Left colon (tissue), 2 donors: ENCODE results near the gene DYNC1LI2. TPM values are rescaled to one million over a fixed set of nuclear protein-coding genes. Genes with fewer than 3 reads are reported as not detected.

ENCODE experiments used
- ATAC-seq: fragments of 200-7000 bp; cut with Tn5 transposase; one replicate; pipeline ENCODE4 v1.9.1; 2020; ENCODE audit warnings: mild to moderate bottlenecking, moderate library complexity
- DNase-seq, 2 donors: peaks; one replicate each; pipeline ENCODE4 v3.0.0-alpha.2; 2020
- intact Hi-C, 2 donors: fragments of 100-400 bp; cut with DNase I in 1 of 2; cut with micrococcal nuclease in 1 of 2; formaldehyde crosslinking; loops; one replicate each; pipeline versions ENCODE4 v1.11.2 to v1.14.0; 2022; cut with DNase I, micrococcal nuclease
- total RNA-seq, 2 donors: library from RNA; stranded (reverse); fragmentation: NEBNext Ultra II Directional; extraction: Animal tissue kit (Norgen Biotek cat#: 25700); gene quantifications; one replicate each; pipeline ENCODE4 v1.2.1, GENCODE V29; 2021
- donor health status: DM: no; HTN: no; CAD: no.
- donor health status: DM: yes; HTN: yes; CAD: no.

Gene DYNC1LI2
- total RNA-seq, 2 donors from 2014 or later: 165 to 171 TPM

DNA sequence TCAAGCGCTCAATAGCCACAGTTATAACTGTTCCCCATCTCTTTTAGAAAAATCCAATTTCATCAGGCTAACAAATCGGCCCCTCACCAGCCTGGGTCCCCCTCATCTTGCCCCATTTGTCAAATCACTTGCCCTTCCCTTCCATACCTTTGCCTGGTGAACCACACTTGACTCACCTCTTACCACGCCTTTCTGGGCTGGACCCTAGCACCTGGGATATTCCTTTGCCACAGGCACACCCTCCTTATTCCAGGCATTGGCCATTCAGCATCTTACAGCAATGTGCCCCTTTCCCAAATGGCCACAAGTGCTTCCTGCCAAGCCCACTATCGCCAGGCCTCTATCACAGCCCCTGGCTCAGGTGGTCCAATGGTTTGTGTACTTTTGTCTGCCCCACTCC is 69.7 kb downstream of the DYNC1LI2 start:
- intact Hi-C loops: no loop called here
- DNase-seq (no peak), ATAC-seq (peak; percentile 86)

DNA sequence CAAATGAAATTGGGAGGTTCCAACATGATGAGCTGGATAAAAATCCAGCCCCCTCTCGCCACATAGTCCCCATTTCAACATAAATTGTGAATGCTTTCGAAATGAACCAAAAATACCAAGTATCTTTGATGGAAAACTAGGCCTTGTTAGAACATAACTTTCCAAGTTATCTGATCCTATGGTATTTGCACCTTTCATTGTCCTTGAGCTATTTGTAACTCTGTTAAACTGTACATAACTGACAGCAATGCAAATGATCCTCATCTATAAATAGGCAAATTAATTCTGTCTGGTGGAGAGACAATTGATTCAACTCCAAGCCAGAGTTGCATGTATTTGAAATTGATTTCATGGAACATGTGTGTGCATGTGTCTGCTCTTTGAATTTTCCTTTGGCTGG is 73.1 kb downstream of the DYNC1LI2 start:
- ATAC-seq (no peak), DNase-seq (no peak)
- intact Hi-C loops: no loop called here

DNA sequence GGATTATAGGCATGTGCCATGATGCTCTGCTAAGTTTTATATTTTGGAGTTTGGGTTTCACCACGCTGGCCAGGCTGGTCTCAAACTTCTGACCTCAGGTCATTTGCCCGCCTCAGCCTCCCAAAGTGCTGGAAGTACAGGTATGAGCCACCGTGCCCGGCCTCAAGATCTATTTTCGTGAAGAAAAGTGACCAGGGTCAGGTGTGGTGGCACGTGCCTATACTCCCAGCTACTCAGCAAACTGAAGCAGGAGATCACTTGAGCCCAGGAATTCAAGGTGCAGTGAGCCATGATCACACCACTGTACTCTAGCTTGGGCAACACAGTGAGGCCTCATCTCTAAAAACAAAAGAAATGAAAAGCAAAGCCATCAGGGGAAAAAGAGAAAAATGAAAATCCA is 73.6 kb downstream of the DYNC1LI2 start:
- DNase-seq: no peak
- intact Hi-C loops: no loop called here

DNA sequence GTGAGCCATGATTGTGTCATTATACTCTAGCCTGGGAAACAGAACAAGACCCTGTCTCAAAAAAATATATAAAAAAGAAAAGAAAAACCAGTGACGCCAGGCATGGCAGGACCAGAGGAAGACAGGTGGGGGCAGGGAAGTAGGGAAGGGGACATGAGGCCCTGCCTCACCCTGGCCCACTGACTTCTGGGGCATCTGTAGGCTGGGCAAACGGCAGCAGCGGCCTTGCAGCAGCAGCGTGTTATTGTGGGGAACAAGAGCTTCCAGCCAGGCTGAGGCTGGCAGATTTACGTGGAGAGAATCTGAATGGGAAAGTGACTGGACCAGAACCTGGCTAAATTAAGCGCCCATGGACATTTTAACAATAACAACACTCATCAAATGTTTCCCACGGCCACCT is 74.2 kb downstream of the DYNC1LI2 start:
- ATAC-seq: no peak
- intact Hi-C loops: no loop called here

More for the DNA sequence above, 73.6 kb downstream of the DYNC1LI2 start:
- no peak for ATAC-seq

GRCh38 chr16:66676599-66676998 is 74.8 kb downstream of the DYNC1LI2 start:
- intact Hi-C loops: no loop called here
- DNase-seq: no peak
- ATAC-seq: no peak

More for the DNA sequence above, 74.2 kb downstream of the DYNC1LI2 start:
- no peak for DNase-seq

GRCh38 chr16:66673691-66674090 is 77.7 kb downstream of the DYNC1LI2 start:
- ATAC-seq: no peak
- no peak for DNase-seq
- intact Hi-C loops: no loop called here

Other genes with a start within 250 kb of the DYNC1LI2 start
- 10 to 100 TPM; 14.5 to 19.2 TPM for gene TK2, start 201.5 kb downstream of the DYNC1LI2 start, total RNA-seq
- 10 to 100 TPM; 27.5 to 31.8 TPM for gene CKLF, start 199.0 kb downstream of the DYNC1LI2 start, total RNA-seq
- gene CMTM1, start 185.2 kb downstream of the DYNC1LI2 start, total RNA-seq: 1 to 10 TPM; 3.4 to 4.9 TPM
- gene CMTM2, start 172.1 kb downstream of the DYNC1LI2 start, total RNA-seq: not detected
- gene CMTM3, start 146.9 kb downstream of the DYNC1LI2 start, total RNA-seq: 1 to 10 TPM; 3.4 to 6.7 TPM
- 100 to 1,000 TPM; 168 to 172 TPM for gene CMTM4, start 54.9 kb downstream of the DYNC1LI2 start, total RNA-seq
- gene TERB1, start 50.0 kb upstream of the DYNC1LI2 start, total RNA-seq: under 1 TPM in 1 of 2 donors, not detected in 1; 0.11 TPM
- 10 to 100 TPM; 45.7 to 53.2 TPM for gene NAE1, start 79.4 kb upstream of the DYNC1LI2 start, total RNA-seq
- gene CA7, start 92.8 kb upstream of the DYNC1LI2 start, total RNA-seq: 100 to 1,000 TPM; 157 to 205 TPM
- 10 to 100 TPM; 16.7 to 28.6 TPM for gene PDP2, start 128.9 kb upstream of the DYNC1LI2 start, total RNA-seq
- 1 to 10 TPM in 1 of 2 donors, under 1 TPM in 1; 0.75 to 2.2 TPM for gene CDH16, start 167.3 kb upstream of the DYNC1LI2 start, total RNA-seq
- gene RRAD, start 173.9 kb upstream of the DYNC1LI2 start, total RNA-seq: 1 to 10 TPM; 3.9 to 4.4 TPM
- gene CIAO2B, start 182.8 kb upstream of the DYNC1LI2 start, total RNA-seq: 100 to 1,000 TPM in 1 of 2 donors, 10 to 100 TPM in 1; 82.7 to 109 TPM
- 100 to 1,000 TPM; 566 to 624 TPM for gene CES2, start 183.9 kb upstream of the DYNC1LI2 start, total RNA-seq
- gene CES3, start 209.7 kb upstream of the DYNC1LI2 start, total RNA-seq: 100 to 1,000 TPM; 201 to 203 TPM
- gene CES4A, start 237.0 kb upstream of the DYNC1LI2 start, total RNA-seq: 10 to 100 TPM in 1 of 2 donors, 1 to 10 TPM in 1; 6.6 to 12.1 TPM